SU-DHL-6 (cell line): ENCODE data around the gene GBP4.

Experiments used
- H2AFZ ChIP-seq: fragments of 200-600 bp; sonication (generic); 2 replicates; pipeline ENCODE4 v1.6.1; 2014; ENCODE audit warnings: low read depth, mild to moderate bottlenecking, moderate library complexity, mixed read lengths, antibody characterized with exemption, low read length; ENCODE audit not compliant: severe bottlenecking
- H3F3A ChIP-seq: fragments of 200-600 bp; shearing (Covaris generic); 2 replicates; pipeline ENCODE4 v1.6.0; 2016; ENCODE audit warnings: antibody characterized with exemption, mild to moderate bottlenecking; ENCODE audit not compliant: insufficient read depth
- H3K27ac ChIP-seq: fragments of 200-600 bp; sonication (generic); 2 replicates; pipeline ENCODE4 v1.5.1; 2016; ENCODE audit warnings: low read depth, mild to moderate bottlenecking, low read length, moderate library complexity, mixed read lengths
- H3K27me3 ChIP-seq: fragments of 200-600 bp; sonication (generic), shearing (Covaris generic); 2 replicates; pipeline ENCODE4 v1.6.0; 2014; ENCODE audit warnings: mild to moderate bottlenecking, low read length
- H3K36me3 ChIP-seq: fragments of 200-600 bp; sonication (generic); 2 replicates; pipeline ENCODE4 v1.6.1; 2014; ENCODE audit warnings: mild to moderate bottlenecking, low read length, mixed read lengths
- H3K4me2 ChIP-seq: fragments of 300-600, 200-600 bp; shearing (Covaris generic), sonication (generic); 2 replicates; pipeline ENCODE4 v1.6.0; 2014; ENCODE audit warnings: low read length, low read depth, mild to moderate bottlenecking; ENCODE audit not compliant: poor library complexity, severe bottlenecking
- H3K4me3 ChIP-seq: fragments of 200-600 bp; sonication (generic); 2 replicates; pipeline ENCODE4 v1.5.1; 2014; ENCODE audit warnings: antibody characterized with exemption, low read length, mild to moderate bottlenecking, mixed read lengths; ENCODE audit not compliant: insufficient read depth, poor library complexity, severe bottlenecking
- H3K79me2 ChIP-seq: fragments of 200-600 bp; sonication (generic); 2 replicates; pipeline ENCODE4 v1.6.1; 2014; ENCODE audit warnings: mild to moderate bottlenecking, low read length, moderate library complexity; ENCODE audit not compliant: insufficient read depth
- H3K9ac ChIP-seq: fragments of 200-600 bp; sonication (generic); 2 replicates; pipeline ENCODE4 v1.7.0; 2014; ENCODE audit warnings: mild to moderate bottlenecking, low read length
- H3K9me2 ChIP-seq: fragments of 200-600 bp; sonication (generic); replicated peaks from 2 replicates; pipeline ENCODE4 v1.6.1; 2014; ENCODE audit warnings: low read length; ENCODE audit not compliant: insufficient read depth
- H3K9me3 ChIP-seq: fragments of 200-600 bp; sonication (generic); 2 replicates; pipeline ENCODE4 v1.6.1; 2014; ENCODE audit warnings: low read length, mixed read lengths; ENCODE audit not compliant: insufficient read depth
- H4K20me1 ChIP-seq: fragments of 200-600 bp; sonication (generic); 2 replicates; pipeline ENCODE4 v1.6.1; 2014; ENCODE audit warnings: low read depth, mild to moderate bottlenecking, antibody characterized with exemption, low read length, moderate library complexity, mixed read lengths
- EZH2phosphoT487 ChIP-seq: fragments of 200-600 bp; sonication (generic), shearing (Covaris generic); conservative IDR thresholded peaks from 2 replicates; pipeline ENCODE4 v1.6.1; 2018; ENCODE audit warnings: mild to moderate bottlenecking, antibody characterized with exemption, low read length, moderate library complexity, mixed read lengths
- TF ChIP-seq, protein P1 (sequence below): fragments of 200-600 bp; sonication (generic); IDR thresholded peaks from one replicate; pipeline ENCODE4 v1.5.1; 2017; ENCODE audit warnings: antibody characterized with exemption, mild to moderate bottlenecking, low read length, moderate library complexity; ENCODE audit not compliant: insufficient read depth, poor library complexity, severe bottlenecking

GBP4 gene

DNA sequence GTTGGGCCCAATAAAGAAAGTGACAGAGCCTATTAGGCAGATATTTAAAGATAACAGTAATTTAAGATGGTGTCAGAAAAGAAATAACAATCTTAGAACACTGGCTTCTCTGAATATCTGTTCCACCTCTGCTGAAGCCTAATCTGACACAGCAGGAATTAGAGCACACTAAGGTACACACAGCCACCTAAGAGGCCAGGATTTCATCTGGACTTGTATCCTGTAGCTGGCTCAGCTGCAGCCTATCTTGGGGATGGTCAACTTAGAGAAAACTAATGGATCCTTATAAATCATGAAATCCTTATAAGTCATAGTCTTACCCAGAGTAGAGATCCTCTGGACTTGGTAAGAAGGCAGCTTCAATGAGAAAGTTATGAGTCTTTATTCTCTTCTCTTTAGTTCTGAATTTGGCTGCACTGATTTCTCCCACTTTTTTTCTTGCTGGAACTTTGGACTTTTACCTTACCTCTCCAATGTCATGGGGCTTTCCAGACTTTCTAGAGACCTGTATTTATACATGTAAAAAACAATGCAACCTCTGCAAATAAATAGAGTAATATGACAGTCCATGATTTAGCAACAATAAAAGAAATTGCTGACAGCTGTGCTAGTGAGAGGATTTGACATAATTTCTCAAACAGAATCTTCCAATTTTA, 23.0 kb downstream of the GBP4 start, which contains the start of gene GBP7:
GBP7 (minus strand) TSS at position 403 of the 656 bp plus-strand sequence. CDS start 4,068 bp downstream, outside the sequence.
- TF ChIP-seq, protein P1, sequence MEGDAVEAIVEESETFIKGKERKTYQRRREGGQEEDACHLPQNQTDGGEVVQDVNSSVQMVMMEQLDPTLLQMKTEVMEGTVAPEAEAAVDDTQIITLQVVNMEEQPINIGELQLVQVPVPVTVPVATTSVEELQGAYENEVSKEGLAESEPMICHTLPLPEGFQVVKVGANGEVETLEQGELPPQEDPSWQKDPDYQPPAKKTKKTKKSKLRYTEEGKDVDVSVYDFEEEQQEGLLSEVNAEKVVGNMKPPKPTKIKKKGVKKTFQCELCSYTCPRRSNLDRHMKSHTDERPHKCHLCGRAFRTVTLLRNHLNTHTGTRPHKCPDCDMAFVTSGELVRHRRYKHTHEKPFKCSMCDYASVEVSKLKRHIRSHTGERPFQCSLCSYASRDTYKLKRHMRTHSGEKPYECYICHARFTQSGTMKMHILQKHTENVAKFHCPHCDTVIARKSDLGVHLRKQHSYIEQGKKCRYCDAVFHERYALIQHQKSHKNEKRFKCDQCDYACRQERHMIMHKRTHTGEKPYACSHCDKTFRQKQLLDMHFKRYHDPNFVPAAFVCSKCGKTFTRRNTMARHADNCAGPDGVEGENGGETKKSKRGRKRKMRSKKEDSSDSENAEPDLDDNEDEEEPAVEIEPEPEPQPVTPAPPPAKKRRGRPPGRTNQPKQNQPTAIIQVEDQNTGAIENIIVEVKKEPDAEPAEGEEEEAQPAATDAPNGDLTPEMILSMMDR = no peak
- TF ChIP-seq EZH2phosphoT487 = no peak
- no peaks in the 10 kb centered on the region for H3K79me2 ChIP-seq
- no peaks in the 10 kb centered on the region for H3K27me3 ChIP-seq
- no peaks in the 10 kb centered on the region for H3K9me3 ChIP-seq
- H2AFZ ChIP-seq = no peak within 1 kb of the TSS
- H3K4me2 ChIP-seq = no peak within 1 kb of the TSS
- H3K4me3 ChIP-seq = no peak within 1 kb of the TSS
- H3F3A ChIP-seq = no peaks in the 10 kb centered on the region
- no peaks in the 10 kb centered on the region for H3K9me2 ChIP-seq
- H3K27ac ChIP-seq = no peak within 1 kb of the TSS
- H3K36me3 ChIP-seq = no peaks in the 10 kb centered on the region
- no peaks in the 10 kb centered on the region for H4K20me1 ChIP-seq
- H3K9ac ChIP-seq = no peak within 1 kb of the TSS

DNA sequence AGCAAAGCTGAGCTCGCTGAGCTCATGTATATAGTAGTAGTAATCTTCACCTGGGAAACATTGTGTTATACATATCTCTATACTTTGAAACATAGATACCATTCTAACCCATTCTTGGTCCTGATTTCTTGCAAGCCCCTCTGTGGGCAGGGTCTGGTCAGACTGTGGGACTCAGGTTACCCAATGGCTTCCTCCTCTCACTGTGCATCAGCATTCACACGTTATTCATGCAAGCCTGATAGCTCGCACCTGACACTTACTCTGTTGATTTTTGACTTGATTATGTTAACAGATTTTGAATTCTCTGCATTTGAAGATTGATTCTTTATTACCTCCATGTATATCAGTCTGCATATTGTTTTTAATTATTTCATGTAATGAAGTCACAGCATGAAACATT, 24.3 kb downstream of the GBP4 start:
- H3K4me3 ChIP-seq = no peak overlapping the region
- H3K36me3 ChIP-seq = no peaks in the 10 kb centered on the region
- H3K9me2 ChIP-seq = no peaks in the 10 kb centered on the region
- H3F3A ChIP-seq = no peaks in the 10 kb centered on the region
- no peak for TF ChIP-seq EZH2phosphoT487
- TF ChIP-seq, protein P1 = no peak
- H3K9ac ChIP-seq = no peak overlapping the region
- no peaks in the 10 kb centered on the region for H4K20me1 ChIP-seq
- no peak overlapping the region for H3K27ac ChIP-seq
- H3K4me2 ChIP-seq = no peak overlapping the region
- H3K27me3 ChIP-seq = no peaks in the 10 kb centered on the region
- H2AFZ ChIP-seq = no peak overlapping the region
- H3K9me3 ChIP-seq = no peaks in the 10 kb centered on the region
- no peaks in the 10 kb centered on the region for H3K79me2 ChIP-seq

DNA sequence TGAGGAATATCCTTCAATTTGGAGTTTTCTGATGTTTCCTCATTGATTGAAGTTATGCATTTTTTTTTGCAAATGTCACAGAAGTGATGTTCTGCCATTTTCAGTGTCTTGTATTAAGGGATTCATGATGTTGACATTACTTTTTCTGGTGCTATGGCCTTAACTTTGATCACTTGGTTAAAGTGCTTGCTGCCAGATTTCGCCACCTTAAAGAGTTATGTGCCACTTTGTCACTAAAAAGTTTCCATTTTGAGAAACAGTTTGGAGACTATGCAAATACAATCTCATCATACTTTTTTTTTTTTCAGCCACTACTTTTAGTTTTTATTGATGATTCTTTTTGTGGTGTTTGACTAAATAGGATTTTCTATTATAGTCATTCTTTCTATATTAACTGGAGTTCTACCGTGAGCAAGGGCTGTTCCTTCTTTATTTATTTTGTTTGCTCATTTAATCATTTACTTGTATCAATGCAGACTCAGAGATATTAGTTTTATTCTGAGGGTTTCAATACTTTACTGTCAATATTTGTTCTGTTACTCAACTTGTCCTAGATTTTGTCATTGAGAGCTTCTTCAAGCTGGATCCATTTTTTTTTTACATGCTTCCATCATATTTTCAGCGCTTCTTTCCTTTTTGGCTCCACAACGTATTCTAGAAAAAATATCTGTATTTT, 26.1 kb downstream of the GBP4 start:
- Histone ChIP-seq H3K4me3 (no peak overlapping the region), H3K36me3 (no peaks in the 10 kb centered on the region), H3K79me2 (no peaks in the 10 kb centered on the region), H3K27me3 (no peaks in the 10 kb centered on the region), H3K9me3 (no peaks in the 10 kb centered on the region), H3F3A (no peaks in the 10 kb centered on the region), H3K4me2 (no peak overlapping the region), H2AFZ (no peak overlapping the region), H4K20me1 (no peaks in the 10 kb centered on the region), H3K9ac (no peak overlapping the region), H3K9me2 (no peaks in the 10 kb centered on the region), H3K27ac (no peak overlapping the region)
- no peak for TF ChIP-seq EZH2phosphoT487
- TF ChIP-seq, protein P1 = no peak
